Activated naive CD8-positive, alpha-beta T cell treated with anti-CD3 and anti-CD28 coated beads, Interleukin-2, amount 10 ng/mL, durations not matched to agents 7 days and 5 days (primary cell): ENCODE data around the gene F11. TPM values are rescaled to one million over a fixed set of nuclear protein-coding genes. Genes with fewer than 3 reads are reported as not detected.
"Not testable (repeated sequence)": the region's sequence is repeated elsewhere in the genome, so short reads cannot be mapped to it uniquely, and the experiment has no call there.

Experiments used
- ATAC-seq: fragments of 150-1000 bp; cut with Tn5 transposase; one replicate; pipeline ENCODE4 v1.10.0; 2021; ENCODE audit warnings: low read depth, moderate library complexity
- POLR2A ChIA-PET: fragments of 350-600 bp; sonication (Branson Sonifier 250); formaldehyde crosslinking; loops from one replicate; lab custom pipeline; 2021; ENCODE audit warnings: antibody characterized with exemption; lab: Charles Lee
- DNase-seq: peaks from one replicate; pipeline ENCODE4 v3.0.0; 2021
- H3K27ac Mint-ChIP-seq: one replicate; pipeline ENCODE4 v1.8.0; 2022; ENCODE audit warnings: mild to moderate bottlenecking, mixed read lengths
- H3K27me3 Mint-ChIP-seq: one replicate; pipeline ENCODE4 v1.8.0; 2022; ENCODE audit warnings: mild to moderate bottlenecking, moderate library complexity, mixed read lengths
- H3K36me3 Mint-ChIP-seq: one replicate; pipeline ENCODE4 v1.8.0; 2021; ENCODE audit warnings: mild to moderate bottlenecking, mixed read lengths
- H3K4me1 Mint-ChIP-seq: one replicate; pipeline ENCODE4 v1.8.0; 2021; ENCODE audit warnings: mixed read lengths
- H3K4me3 Mint-ChIP-seq: one replicate; pipeline ENCODE4 v1.8.0; 2022; ENCODE audit warnings: mild to moderate bottlenecking, moderate library complexity, mixed read lengths
- H3K9me3 Mint-ChIP-seq: one replicate; pipeline ENCODE4 v1.8.0; 2021; ENCODE audit warnings: mixed read lengths
- total RNA-seq, 2 experiments: library from RNA; stranded (reverse); gene quantifications; one replicate each; pipeline ENCODE4 v1.2.3, GENCODE V29; 2021

Gene F11
- total RNA-seq, 2 experiments from 2014 or later = not detected

DNA sequence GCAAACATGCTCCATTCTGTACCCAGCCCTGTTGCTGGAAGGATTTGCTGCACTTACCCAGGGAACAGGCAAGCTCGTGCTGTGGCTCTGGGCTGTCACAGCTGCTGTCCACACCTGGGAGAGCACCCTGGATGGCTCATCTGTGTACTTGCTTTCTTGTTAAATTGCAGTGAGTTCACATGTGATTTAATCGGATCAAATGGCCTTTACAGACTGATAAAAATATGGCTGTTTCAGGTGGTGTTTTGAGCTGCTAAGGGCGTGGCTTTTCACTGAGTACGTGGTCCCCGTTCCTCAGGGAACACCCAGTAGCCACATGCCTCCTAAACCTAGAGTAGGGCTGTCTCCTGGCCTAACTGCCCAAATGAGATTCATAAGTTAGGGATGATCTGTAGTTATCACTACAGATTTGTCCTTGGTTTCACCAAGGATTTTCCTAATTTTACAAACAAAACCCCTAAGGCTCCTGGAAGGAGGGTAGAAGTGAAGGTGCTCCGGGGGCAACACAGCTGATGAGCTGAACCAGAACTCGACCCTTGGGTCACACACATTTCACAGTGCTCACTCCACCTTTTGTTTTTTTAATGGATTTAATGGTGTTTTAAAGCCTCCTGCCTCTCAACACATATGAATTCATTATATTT lies 25.0 kb upstream of the F11 start:
- Mint-ChIP-seq H3K9me3 (peaks cover 2% of the 10 kb centered on the region), H3K4me1 (no peaks in the 10 kb centered on the region), H3K36me3 (no peaks in the 10 kb centered on the region), H3K4me3 (no peak overlapping the region), H3K27me3 (no peaks in the 10 kb centered on the region), H3K27ac (no peak overlapping the region)
- DNase-seq (no peak), ATAC-seq (no peak)
- POLR2A ChIA-PET = no interaction called here

DNA sequence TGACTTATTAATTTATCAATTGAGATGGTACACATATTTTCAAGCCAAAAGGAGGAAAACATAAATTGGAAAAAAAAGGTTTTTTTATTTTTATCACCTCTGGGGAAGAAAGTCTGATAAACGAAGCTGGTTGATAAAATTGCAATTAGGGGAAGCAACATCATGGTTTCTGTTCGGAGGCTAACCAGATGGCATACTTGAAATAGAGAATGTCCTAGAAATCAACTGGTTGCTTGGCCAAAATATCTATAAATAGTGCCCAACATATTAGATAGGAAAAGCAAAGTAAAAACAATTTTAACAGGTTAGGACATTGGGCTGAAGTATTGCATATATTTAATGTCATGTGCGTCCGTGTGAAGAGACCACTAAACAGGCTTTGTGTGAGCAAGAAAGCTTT lies 24.4 kb upstream of the F11 start:
- no peak for ATAC-seq
- H3K9me3 Mint-ChIP-seq = peaks cover 4% of the 10 kb centered on the region
- no peak overlapping the region for H3K4me3 Mint-ChIP-seq
- H3K27ac Mint-ChIP-seq = no peak overlapping the region
- no peaks in the 10 kb centered on the region for H3K27me3 Mint-ChIP-seq
- POLR2A ChIA-PET = no interaction called here
- H3K36me3 Mint-ChIP-seq = no peaks in the 10 kb centered on the region
- no peak for DNase-seq
- H3K4me1 Mint-ChIP-seq = no peaks in the 10 kb centered on the region

DNA sequence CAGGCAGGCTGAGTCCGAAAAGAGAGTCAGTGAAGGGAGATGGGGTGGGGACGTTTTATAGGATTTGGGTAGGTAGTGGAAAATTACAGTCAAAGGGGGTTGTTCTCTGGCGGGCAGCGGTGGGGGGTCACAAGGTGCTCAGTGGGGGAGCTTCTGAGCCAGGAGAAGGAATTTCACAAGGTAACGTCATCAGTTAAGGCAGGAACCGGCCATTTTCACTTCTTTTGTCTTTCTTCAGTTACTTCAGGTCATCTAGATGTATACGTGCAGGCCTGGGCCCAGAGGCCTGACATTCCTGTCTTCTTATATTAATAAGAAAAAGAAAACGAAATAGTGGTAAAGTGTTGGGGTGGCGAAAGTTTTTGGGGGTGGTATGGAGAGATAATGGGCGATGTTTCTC lies 24.0 kb upstream of the F11 start:
- H3K27ac Mint-ChIP-seq, DNase-seq, H3K9me3 Mint-ChIP-seq, POLR2A ChIA-PET, H3K27me3 Mint-ChIP-seq, H3K4me3 Mint-ChIP-seq, ATAC-seq, H3K4me1 Mint-ChIP-seq, H3K36me3 Mint-ChIP-seq: not testable (repeated sequence)

DNA sequence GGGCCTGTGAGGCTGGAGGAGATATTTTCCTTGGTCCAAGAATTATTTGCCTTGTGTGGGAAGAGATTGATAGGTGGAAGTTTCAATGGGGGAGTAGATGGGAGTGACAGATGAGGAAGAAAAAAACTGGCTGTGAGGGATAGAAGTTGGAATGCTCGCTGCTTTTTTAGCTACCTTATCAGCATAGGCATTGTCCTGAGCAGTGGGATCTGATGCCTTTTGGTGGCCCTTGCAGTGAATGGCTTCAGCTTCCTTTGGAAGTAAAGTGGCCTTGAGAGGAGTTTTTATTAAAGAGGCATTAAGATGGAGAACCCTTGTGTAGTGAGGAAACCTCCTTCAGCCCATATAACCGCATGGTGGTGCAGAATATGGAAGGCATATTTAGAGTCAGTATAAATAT lies 22.7 kb upstream of the F11 start:
- Mint-ChIP-seq H3K27me3 (no peaks in the 10 kb centered on the region), H3K36me3 (no peaks in the 10 kb centered on the region), H3K4me3 (no peak overlapping the region), H3K9me3 (peaks cover 5% of the 10 kb centered on the region), H3K4me1 (no peaks in the 10 kb centered on the region), H3K27ac (no peak overlapping the region)
- ATAC-seq = no peak
- POLR2A ChIA-PET = no interaction called here
- no peak for DNase-seq

DNA sequence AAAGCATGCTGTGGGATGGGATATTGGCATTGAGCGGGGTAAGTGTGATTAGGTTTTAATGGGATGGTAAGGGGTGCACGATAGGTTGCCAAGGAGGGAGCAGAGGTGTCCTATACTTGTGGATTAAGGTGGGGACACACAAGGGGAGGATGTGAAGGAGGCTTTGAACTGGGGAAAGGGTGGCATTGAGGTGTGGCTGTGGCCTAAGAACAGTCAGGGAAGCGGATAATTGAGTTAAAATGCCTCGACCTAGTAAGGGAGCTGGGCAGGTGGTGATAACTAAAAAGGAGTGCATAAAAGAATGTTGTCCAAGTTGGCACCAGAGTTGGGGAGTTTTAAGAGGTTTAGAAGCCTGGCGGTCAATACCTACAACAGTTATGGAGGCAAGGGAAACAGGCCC lies 21.2 kb upstream of the F11 start:
- no peaks in the 10 kb centered on the region for H3K27me3 Mint-ChIP-seq
- POLR2A ChIA-PET = no interaction called here
- no peaks in the 10 kb centered on the region for H3K4me1 Mint-ChIP-seq
- DNase-seq (no peak), ATAC-seq (no peak)
- H3K27ac Mint-ChIP-seq = no peak overlapping the region
- no peaks in the 10 kb centered on the region for H3K36me3 Mint-ChIP-seq
- H3K9me3 Mint-ChIP-seq = peaks cover 5% of the 10 kb centered on the region
- H3K4me3 Mint-ChIP-seq = no peak overlapping the region

DNA sequence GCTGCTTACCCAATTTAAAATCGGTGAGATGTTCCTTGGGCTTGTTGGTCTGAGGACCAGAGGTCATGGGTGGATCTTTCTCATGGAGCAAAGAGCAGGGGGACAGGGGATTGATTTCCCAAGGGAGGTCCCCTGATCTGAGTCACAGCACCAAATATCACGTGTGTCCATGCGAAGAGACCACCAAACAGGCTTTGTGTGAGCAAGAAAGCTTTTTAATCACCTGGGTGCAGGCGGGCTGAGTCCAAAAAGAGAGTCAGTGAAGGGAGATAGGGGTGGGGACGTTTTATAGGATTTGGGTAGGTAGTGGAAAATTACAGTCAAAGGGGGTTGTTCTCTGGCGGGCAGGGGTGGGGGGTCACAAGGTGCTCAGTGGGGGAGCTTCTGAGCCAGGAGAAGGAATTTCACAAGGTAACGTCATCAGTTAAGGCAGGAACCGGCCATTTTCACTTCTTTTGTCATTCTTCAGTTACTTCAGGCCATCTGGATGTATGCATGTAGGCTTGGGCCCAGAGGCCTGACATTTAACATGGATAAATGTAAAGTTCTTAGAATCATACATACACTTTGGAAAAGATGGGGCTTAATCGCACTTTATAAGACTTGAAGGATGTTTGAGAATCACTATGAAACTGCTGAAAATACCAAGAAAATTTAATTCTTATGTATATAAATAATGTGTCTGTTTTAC lies 18.8 kb upstream of the F11 start:
- H3K27me3 Mint-ChIP-seq, H3K36me3 Mint-ChIP-seq, H3K9me3 Mint-ChIP-seq, ATAC-seq, DNase-seq, POLR2A ChIA-PET, H3K27ac Mint-ChIP-seq, H3K4me1 Mint-ChIP-seq, H3K4me3 Mint-ChIP-seq: not testable (repeated sequence)

DNA sequence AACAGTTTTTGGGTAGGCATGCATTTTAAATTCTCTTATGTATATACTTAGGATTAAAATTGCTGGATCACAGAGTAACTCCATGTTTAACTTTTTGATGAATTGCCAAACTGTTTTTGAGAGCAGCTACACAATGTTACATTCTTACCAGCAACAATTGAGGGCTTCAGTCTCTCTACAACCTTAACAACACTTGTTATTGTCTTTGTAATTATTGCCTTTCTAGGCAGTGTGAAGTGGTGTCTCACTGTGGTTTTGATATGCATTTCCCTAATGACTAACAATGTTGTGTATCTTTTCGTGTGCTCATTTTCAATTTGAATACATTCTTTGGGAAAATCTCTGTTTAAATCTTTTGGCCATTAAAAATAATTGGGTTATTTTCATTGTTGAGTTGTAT lies 17.3 kb upstream of the F11 start:
- Mint-ChIP-seq H3K4me3 (no peak overlapping the region), H3K27ac (no peak overlapping the region), H3K27me3 (no peaks in the 10 kb centered on the region), H3K36me3 (no peaks in the 10 kb centered on the region), H3K9me3 (peaks cover 5% of the 10 kb centered on the region), H3K4me1 (no peaks in the 10 kb centered on the region)
- DNase-seq (no peak), ATAC-seq (no peak)
- POLR2A ChIA-PET = no interaction called here

DNA sequence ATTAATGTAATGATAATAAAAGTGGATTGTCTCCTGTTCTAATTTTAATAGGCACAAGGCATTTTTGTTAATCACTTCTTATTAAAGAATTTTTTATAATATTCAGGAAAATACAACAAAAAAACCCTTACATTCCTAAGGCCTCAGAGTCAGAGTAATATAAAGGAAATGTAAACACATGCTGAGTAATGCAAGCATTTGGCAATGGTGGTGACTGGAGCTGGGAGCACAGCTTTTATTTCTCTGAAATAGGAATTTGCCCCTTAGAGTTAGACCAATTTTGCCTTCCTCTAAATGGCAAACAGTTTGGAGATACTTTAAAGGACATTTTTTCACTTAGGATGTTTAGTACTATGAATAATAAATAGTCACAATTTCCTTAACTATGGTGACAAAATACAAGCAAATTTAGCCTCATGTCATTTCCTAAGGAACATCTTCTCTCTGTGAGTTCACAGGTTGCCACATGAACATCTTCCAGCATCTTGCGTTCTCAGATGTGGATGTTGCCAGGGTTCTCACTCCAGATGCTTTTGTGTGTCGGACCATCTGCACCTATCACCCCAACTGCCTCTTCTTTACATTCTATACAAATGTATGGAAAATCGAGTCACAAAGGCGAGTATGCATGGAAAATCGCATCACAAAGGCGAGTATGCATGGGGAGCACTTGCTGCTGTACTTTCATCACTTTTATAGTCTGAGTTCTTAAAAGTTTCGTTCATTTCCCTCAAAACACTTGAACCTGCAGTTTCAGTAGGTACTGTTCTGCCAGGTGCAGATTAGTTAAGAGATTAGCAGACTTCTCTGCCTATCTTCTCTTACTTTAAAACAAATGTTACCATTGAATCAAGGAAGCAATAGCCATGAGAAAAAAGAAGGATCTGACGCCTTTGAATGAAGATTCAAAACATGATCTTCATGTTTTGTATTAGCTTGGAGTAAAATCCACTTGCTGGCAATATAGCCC lies 15.9 kb upstream of the F11 start:
- no peak overlapping the region for H3K4me3 Mint-ChIP-seq
- ATAC-seq = no peak
- POLR2A ChIA-PET = no interaction called here

DNA sequence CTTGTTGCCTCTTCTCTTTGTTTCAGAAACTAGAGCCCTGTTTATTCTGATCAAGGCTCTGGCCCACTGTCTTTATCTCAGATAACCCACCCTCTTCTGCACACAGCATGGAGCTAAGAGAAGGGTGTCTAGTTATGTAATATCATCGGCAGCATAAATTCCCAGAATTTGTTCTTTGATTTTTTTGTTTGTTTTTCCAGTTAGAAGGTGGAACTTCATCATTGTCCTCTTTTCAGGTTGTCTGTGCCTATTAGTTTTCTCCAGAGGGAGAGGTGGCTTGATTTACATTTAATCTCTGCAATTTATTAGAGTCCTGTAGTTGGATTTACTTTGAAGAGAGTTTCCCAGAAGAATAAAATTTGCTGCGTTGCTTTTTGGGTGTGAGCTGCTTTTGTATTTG lies 15.2 kb upstream of the F11 start:
- Mint-ChIP-seq H3K4me1 (no peaks in the 10 kb centered on the region), H3K9me3 (peaks cover 5% of the 10 kb centered on the region), H3K36me3 (no peaks in the 10 kb centered on the region), H3K27ac (no peak overlapping the region), H3K27me3 (no peaks in the 10 kb centered on the region), H3K4me3 (no peak overlapping the region)
- POLR2A ChIA-PET = no interaction called here
- ATAC-seq = no peak
- DNase-seq = no peak

More for the DNA sequence above, 15.9 kb upstream of the F11 start:
- Mint-ChIP-seq H3K36me3 (no peaks in the 10 kb centered on the region), H3K27ac (no peak overlapping the region), H3K4me1 (no peaks in the 10 kb centered on the region), H3K27me3 (no peaks in the 10 kb centered on the region), H3K9me3 (peaks cover 5% of the 10 kb centered on the region)
- DNase-seq = no peak

DNA sequence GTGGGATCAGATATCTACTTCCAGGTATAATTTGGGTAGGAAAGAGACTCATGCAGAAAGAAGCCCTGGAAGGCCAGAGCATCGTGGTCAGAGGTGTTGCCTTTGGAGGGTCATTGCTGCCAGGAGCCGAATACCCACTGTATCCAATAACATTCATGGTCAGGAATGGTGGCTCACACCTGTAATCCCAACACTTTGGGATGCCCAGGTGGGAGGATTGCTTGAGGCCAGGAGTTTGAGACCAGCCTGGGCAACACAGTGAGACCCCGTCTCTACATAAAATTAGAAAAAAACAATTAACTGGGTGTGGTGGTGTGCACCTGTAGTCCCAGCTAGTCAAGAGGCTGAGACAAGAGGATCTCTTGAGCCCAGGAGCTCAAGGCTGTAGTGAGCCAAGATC lies 10.9 kb upstream of the F11 start:
- no peak overlapping the region for H3K27ac Mint-ChIP-seq
- DNase-seq (no peak), ATAC-seq (no peak)
- H3K36me3 Mint-ChIP-seq = no peaks in the 10 kb centered on the region
- POLR2A ChIA-PET = no interaction called here
- H3K4me3 Mint-ChIP-seq = no peak overlapping the region
- no peaks in the 10 kb centered on the region for H3K9me3 Mint-ChIP-seq
- no peaks in the 10 kb centered on the region for H3K27me3 Mint-ChIP-seq
- no peaks in the 10 kb centered on the region for H3K4me1 Mint-ChIP-seq

DNA sequence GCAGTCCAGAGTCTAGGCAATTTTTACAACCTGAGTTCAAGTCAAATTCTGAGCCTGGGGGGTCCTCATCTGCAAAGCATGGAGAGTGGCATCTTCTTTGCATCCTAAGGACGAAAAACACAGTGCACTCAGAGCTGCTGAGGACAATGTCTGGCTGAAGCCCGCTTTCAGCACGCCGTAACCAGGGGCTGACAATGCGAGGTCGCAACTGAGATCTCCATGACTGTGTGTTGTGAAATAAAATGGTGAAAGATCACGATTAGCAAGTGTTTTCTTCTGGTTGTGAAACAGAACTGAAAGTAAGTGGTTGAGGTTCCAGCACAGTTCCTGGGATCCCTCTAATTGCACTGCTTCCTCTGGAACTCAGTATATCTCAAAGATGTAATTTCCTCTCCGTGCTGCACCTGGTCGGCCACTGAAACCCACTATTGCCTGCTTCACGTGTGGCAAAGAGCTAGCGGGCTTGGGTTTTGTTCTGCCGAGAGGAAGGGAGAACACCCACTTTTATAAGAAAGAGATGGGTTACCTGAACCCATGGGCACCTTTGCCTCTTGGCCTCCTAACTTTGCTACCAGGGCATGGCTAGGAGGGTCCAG lies 7.7 kb upstream of the F11 start:
- no peak overlapping the region for H3K4me3 Mint-ChIP-seq
- no peaks in the 10 kb centered on the region for H3K4me1 Mint-ChIP-seq
- no peaks in the 10 kb centered on the region for H3K27me3 Mint-ChIP-seq
- ATAC-seq (no peak), DNase-seq (no peak)
- H3K36me3 Mint-ChIP-seq = no peaks in the 10 kb centered on the region
- no peaks in the 10 kb centered on the region for H3K9me3 Mint-ChIP-seq
- POLR2A ChIA-PET = no interaction called here
- no peak overlapping the region for H3K27ac Mint-ChIP-seq

DNA sequence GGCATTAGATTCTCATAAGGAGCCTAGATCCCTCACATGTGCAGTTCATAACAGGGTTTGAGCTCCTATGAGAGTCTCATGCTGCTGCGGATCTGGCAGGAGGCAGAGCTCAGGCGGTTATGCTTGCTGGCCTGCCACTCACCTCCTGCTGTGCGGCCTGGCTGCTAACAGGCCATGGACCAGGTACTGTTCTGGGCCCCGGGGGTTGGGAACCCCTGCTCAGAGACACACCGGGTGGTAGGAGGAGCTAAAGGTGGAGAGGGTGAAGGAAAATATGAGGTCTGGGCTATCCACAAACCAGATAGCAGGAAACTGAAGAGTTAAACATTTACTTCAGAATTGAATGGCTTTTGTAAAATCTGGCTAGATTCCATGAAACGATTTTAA lies 5.9 kb upstream of the F11 start:
- Mint-ChIP-seq H3K36me3 (no peaks in the 10 kb centered on the region), H3K9me3 (no peaks in the 10 kb centered on the region), H3K4me1 (no peaks in the 10 kb centered on the region), H3K27ac (no peak overlapping the region), H3K27me3 (no peaks in the 10 kb centered on the region), H3K4me3 (no peak overlapping the region)
- no peak for DNase-seq
- ATAC-seq = no peak
- POLR2A ChIA-PET = no interaction called here
